ENCODE measurements around the gene CTTNBP2NL.
"Not testable (repeated sequence)": the region's sequence is repeated elsewhere in the genome, so short reads cannot be mapped to it uniquely, and the experiment has no call there.

CTTNBP2NL gene

DNA sequence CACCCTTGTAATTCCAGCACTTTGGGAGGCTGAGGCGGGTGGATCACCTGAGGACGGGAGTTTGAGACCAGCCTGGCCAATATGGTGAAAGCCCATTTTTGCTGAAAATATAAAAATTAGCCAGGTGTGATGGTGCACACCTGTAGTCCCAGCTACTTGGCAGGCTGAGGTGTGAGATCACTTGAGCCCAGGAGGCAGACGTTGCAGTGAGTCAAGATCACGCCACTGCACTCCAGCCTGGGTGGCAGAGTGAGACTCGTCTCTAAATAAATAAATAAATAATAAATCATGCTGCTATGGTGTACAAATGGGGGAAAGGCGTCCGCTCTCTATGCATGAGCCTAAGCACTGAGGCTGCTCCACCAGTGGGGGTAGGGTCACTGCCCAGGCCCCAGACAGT lies 74.3 kb downstream of the CTTNBP2NL start:
- not testable (repeated sequence) for DNase-seq

DNA sequence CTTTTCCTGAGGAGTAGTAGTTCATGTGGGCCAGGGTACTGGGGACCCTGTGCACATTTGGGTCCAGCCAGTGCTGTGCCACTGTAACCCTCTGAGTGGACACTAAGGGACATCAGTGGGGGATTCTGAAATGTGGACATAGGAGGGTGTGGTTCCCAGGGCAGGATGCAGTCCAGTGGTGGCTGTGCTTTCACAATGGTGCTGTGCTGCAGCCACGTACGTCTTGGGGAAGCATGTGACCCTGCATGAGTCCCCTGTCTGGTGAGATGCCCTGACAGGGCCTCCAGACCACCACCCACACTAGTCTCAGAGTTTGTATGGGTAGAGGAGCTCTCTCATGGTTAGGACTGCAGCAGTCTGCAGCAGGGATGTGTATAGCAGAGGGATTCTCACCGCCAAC lies 75.0 kb downstream of the CTTNBP2NL start:
- no peak for DNase-seq

DNA sequence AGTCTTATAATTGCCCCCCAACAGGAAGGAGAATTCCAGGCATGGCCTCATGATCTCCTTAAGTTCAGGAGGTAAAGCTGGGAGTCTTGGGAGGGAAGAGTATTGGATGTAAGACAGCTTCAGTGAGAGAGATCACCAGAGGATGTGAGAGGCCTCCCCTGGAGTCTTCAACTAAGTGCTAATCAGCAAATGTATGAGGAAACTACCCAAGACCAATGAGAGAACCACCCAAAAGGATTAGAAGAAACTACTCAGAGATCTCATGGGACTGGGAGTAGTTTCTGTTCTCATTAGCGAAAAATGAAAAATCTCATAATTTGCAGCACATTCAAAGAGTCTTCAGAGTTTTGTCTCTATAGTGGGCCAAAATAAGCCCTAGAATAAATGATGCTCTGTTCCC lies 76.1 kb downstream of the CTTNBP2NL start:
- peak; percentile 39 for DNase-seq

DNA sequence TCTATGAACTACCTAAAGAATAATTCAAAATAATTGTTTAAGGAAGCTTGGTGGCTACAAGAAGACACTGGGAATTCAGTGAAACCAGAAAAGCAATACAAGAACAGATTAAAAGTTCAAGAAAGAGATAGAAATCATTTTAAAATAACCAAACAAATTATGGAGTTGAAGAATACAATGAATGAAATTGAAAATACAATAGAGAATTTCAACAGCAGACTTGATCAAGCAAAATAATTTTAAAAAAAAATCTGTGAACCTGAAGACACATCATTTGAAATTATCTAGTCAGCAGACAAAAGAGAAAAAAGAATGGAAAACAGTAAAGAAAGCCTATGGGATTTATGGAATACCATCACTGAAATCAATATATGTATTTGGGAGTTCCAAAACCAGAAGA lies 81.5 kb downstream of the CTTNBP2NL start:
- no peak for DNase-seq

GRCh38 chr1:112478314-112478713 lies 82.3 kb downstream of the CTTNBP2NL start:
- no peak for DNase-seq

DNA sequence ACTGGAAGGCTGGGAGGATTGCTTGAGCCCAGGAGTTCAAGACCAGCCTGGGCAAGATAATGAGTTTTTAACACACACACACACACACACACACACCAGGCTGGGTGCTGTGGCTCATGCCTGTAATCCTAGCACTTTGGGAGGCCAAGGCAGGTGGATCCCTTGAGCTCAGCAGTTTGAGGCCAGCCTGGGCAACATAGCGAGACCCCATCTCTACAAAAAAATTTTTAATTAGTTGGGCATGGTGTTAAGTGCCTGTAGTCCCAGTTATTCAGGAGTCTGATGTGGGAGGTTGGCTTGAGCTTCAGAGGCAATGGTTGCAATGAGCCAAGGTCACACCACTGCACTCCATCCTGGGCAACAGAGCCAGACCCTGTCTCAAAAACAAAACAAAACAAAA lies 90.0 kb downstream of the CTTNBP2NL start:
- not testable (repeated sequence) for DNase-seq

DNA sequence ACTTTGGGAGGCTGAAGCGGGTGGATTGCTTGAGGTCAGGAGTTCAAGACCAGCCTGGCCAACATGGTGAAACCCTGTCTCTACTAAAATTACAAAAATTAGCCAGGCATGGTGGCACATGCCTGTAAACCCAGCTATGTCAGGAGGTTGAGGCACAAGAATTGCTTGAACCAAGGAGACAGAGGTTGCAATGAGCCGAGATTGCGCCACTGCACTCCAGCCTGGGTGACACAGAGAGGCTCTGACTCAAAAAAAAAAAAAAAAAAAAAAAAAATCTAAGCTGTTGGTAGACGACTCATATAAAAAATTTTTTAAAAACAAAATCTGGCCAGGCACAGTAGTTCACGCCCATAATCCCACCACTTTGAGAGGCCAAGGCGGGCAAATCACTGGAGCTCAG lies 91.7 kb downstream of the CTTNBP2NL start:
- not testable (repeated sequence) for DNase-seq

DNA sequence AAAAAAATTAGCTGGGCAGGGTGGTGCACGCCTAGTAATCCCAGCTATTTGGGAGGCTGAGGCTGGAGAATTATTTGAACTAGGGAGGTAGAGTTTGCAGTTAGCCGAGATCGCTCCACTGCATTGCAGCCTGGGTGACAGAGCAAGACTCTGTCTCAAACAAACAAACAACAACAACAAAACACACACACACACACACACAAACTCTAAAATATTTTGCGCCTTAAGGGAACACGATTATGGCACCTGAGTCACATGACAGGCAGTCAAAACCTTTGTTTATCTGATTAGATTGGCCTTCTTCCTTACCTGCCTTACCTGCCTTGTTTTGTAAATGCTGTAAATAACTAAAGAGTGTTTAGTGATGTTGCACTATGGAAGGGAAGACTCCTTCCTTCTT lies 92.1 kb downstream of the CTTNBP2NL start:
- no peak for DNase-seq

GRCh38 chr1:112492076-112492475 lies 96.1 kb downstream of the CTTNBP2NL start:
- no peak for DNase-seq

DNA sequence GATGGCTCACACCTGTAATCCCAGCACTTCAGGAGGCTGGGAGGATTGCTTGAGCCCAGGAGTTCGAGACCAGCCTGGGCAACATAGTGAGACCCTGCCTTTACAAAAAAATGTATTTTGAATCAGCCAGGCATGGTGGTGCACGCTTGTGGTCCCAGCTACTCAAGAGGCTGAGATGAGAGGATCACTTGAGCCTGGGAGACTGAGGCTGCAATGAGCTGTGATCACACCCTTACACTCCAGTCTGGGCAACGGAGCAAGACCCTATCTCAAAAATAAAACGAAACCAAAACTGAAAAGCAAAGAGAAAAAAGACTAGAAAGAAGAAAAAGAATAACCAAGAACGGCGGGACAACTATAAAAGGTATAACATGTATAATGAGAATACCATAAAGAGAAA lies 97.3 kb downstream of the CTTNBP2NL start:
- DNase-seq = no peak

GRCh38 chr1:112496290-112496689 lies 100.3 kb downstream of the CTTNBP2NL start:
- DNase-seq = no peak

DNA sequence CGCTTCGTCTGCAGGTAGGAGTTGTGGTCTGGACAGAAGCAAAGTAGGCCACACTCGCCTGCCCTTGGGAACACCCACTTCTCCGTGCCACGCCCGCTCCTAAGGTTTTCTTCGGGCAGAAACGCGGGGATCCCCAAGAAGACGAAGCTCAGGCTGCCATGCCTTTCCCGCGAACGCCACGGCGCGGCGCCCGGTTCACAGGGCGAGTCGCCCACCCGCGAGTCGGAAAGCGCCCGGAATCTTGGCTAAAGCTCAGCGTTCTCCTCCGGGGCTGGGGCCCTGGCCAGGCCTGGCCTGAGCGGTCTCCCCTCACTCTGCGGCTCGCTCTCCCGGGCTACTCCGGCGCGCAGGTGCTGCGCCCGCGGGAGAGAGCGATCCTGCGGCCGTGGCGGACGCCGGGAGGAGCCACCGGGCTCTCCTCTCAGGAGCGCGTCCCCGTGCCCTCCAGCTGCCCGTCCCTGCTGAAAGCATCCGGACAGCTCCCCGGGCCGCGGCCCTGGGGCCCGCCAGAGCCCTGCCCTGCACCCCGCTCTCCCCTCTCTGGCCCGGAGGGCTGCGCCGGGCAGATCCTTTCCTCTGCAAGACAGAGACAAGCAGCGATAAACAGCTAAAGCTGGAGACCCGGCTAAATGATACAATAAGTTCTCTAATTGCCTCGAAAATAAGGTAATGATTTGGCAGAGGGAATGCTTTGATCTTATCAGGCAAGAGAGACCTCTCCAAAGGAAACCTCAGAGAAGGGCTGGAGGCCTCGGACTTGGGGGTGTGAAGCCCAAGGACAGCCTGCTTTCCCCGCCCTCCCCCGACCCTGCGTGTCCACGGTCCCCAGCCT lies 106.0 kb downstream of the CTTNBP2NL start:
- DNase-seq = peak; percentile 32

DNA sequence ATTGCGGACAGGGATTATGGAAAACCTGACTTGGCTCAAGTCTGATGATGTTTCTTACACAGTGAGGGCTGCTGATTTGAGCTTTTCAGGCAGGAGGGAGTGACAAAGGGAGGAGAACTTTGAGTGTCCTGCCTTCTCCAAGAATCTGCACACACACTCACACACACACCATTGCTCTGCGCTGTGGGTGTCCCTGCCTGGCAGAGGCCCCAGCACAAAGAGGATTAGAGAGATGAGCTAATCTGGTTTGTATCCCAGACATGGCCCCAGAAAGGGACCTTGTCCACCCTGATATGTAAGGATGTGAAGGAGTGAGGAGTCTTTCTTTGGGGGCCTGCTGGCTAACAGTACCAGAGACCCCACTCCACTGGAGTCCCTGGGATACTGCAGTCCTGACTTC lies 106.8 kb downstream of the CTTNBP2NL start:
- no peak for DNase-seq

DNA sequence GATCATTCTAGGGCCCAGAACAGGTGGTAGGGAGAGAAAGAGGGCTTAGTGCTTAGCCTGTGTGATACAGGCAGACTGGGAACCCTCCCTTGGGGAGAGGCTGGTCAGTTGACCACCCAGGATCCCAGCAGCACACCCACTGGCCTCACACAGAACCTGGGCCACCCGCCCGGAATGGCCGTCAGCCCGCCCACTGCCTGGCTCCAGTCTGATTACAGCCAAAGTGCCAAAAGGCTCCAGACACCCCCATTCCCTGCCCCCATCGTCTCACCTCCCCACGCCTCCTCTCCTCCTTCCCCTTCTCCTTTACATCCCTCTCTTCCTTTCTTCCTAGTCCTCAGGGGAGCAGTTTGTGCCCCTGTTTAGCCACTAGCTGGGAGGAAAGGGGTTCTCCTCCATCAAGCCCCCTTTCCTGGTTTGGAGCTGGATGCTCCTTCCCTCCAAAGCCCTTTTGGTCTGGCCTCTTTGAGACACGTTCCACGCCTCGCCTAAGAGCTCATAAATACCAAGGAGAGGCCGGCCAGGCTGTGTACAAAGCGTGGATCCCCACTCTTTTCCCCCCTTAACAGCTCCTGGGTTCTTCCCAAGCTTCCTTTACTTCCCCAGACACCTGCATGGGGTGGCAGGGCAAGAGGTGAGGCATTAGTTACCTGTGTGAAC lies 108.1 kb downstream of the CTTNBP2NL start:
- DNase-seq = no peak

DNA sequence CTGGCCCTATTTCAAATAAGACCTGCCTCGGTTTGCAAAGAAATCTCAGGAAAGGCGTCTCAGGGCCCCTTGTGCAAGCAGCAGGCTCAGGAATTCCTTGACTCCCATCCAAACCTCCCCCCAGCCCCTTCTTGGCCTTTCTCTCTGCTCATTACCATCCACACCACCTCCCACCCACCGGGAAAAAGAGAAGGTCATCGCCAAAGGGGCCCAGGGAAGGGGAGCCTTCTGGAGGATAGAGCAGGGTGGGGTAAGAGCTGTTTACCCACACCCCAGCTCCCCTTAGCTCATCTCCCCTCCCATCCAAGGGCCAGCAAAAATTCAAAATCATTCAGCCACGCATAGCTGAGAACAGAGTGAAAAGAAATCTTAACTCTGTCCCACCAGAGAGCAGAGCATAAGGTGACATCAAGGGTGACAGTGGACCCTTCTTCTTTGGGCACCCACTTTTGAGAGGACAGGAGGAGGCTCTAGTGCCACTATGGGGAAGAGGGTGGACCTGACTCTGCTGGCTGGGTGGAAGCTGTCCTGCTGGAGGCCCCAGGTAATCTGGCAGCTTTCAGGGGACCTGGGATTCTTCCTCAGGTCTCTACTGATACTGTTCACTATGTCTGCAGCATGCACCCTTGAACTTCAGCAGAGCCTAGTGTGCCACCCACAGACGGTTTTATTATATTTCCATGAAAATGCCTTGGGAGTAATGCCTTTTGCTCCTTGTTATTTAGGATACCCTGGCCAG lies 108.8 kb downstream of the CTTNBP2NL start:
- no peak for DNase-seq

- DNase-seq = no peak
These were observed 109.4 kb downstream of the CTTNBP2NL start for GRCh38 chr1:112505400-112505785.

DNA sequence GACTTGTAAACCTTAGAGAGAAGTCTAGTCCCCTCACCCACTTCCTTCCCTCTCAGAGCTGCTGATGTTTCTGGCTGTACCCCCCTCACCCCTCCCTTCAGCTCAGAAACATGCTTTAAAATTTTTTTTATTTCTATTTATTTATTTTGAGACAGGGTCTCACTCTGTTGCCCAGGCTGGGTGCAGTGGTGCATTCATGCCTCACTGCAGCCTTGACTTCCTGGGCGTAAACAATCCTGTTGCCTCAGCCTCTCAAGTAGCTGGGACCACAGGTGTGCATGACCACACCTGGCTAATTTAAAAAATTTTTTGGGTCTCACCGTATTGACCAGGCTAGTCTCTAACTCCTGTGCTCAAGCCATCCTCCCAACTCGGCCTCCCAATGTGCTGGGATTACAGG lies 109.9 kb downstream of the CTTNBP2NL start:
- DNase-seq = no peak

GRCh38 chr1:112506306-112506705 lies 110.3 kb downstream of the CTTNBP2NL start:
- DNase-seq = no peak

- DNase-seq = no peak
These were observed 110.7 kb downstream of the CTTNBP2NL start for GRCh38 chr1:112506731-112507130.

DNA sequence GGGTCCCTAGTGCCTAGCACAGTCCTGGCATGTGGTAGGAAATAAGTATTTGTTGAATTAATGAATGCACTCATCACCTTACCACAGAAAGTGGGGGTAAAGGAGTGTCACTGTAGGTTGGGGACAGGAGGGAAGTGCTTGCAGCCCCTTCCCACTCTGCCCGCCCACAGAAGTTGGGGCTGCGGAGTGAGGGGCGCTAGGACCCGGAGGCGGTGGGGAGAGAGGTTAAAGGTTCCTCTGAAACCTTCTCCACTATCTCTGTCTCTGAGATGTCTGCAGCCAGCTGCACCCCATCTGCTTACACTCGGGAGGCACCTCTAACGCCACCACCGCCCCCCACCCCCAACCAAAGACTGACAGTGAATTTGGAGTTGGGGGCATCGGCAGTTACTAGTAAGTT lies 111.3 kb downstream of the CTTNBP2NL start:
- no peak for DNase-seq

DNA sequence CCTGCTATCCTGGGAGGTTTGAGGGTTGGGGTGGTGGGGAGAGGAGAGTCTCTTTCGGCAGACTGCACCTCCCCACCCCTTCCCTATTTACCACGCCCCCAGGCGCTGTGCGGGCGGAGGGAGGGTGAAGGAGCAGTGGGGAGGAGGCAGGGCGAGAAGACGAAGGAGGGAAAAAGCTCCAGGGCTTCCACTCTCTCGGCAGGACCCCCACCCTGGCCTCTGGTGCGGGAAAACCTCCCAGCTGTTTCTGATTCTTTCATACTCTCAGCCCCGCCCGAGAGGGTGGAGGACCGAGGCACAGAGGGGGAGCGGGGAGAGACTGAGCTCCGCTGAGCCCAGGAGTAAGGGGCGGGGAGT lies 111.9 kb downstream of the CTTNBP2NL start:
- no peak for DNase-seq

DNA sequence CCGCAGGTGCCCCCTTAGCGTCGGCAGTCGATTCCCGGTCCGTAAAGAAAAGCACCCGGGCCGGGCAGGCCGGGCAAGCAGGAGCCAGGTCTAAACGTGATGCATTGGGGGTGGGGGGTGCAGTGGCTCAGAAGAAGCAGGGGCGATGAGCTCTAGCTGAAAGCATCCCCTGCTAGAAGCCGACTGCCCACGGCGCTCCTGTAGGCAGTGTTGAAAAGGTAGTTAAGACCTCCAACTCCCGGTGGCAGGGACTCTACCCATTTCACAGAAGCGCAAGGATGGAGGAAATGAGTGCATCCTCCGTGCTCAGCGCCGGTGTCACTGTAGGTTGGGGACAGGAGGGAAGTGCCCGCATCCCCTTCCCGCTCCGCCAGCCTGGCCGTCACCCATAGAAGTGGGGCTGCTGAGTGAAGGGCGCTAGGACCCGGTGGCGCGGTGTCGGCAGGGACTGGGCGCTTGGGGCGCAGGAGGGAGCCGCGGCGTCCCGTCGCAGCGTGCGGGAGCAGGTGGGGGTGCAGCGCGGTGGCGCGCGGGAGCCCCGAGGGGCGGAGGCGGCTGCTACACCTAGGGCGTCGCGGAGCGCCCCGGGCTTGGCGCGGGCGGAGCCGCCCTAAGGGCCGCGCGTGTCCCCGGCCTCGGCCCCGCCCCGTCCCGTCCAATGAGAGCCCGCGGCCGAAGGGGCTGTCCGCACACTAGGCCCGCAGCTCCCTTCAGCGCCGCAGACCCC lies 112.4 kb downstream of the CTTNBP2NL start, which contains the start of gene WNT2B:
WNT2B (plus strand) TSS at position 688 of the 727 bp plus-strand sequence. CDS start 298 bp downstream, outside the sequence.
- no peak for DNase-seq
